ENCODE results near the gene MKKS. TPM values are rescaled to one million over a fixed set of nuclear protein-coding genes. Genes with fewer than 3 reads are reported as not detected.
"Not testable (repeated sequence)": the region's sequence is repeated elsewhere in the genome, so short reads cannot be mapped to it uniquely, and the experiment has no call there.

MKKS gene
- polyA plus RNA-seq, 1 donor (not counting 4 experiments of a cell fraction or from before 2014, with no cell fraction given) = 24.8 TPM

GRCh38 chr20:10402938-10403608, 30.9 kb downstream of the MKKS start:
- H3K27ac ChIP-seq (ENCODE audit: control insufficient read depth, insufficient read depth, low read length) = no peak overlapping the region
- H3K4me3 ChIP-seq (ENCODE audit: control insufficient read depth in 2 of 3, extremely low read depth in 1 of 3, insufficient read depth in 2 of 3, low read depth in 1 of 3, low read length in 3 of 3) = no peak overlapping the region
- dilution Hi-C loops (cut with MboI; ENCODE audit: extremely low pct_ligation_motif_present, low sequenced_read_pairs) = no loop called here

GRCh38 chr20:10398834-10399369, 35.1 kb downstream of the MKKS start:
- H3K27me3 ChIP-seq (ENCODE audit: control insufficient read depth, extremely low read depth, insufficient read depth, low read length) = no peaks in the 10 kb centered on the region
- no peaks in the 10 kb centered on the region for H3K4me1 ChIP-seq (ENCODE audit: control insufficient read depth, extremely low read depth, insufficient read depth, low read length)
- H3K36me3 ChIP-seq (ENCODE audit: control insufficient read depth in 2 of 2, extremely low read depth in 1 of 2, insufficient read depth in 2 of 2, low read length in 2 of 2) = no peaks in the 10 kb centered on the region
- H3K4me2 ChIP-seq (ENCODE audit: control insufficient read depth, extremely low read depth, insufficient read depth, low read depth, low read length) = no peak overlapping the region
- H3K27ac ChIP-seq (ENCODE audit: control insufficient read depth, insufficient read depth, low read length) = no peak overlapping the region
- H4K20me1 ChIP-seq (ENCODE audit: control insufficient read depth, extremely low read depth, insufficient read depth, low read length) = no peaks in the 10 kb centered on the region
- H3K9ac ChIP-seq (ENCODE audit: control insufficient read depth, extremely low read depth, insufficient read depth, low read length) = no peak overlapping the region
- no peaks in the 10 kb centered on the region for H3K9me3 ChIP-seq (ENCODE audit: control insufficient read depth, low read depth, low read length)
- H3K4me3 ChIP-seq (ENCODE audit: control insufficient read depth in 2 of 3, extremely low read depth in 1 of 3, insufficient read depth in 2 of 3, low read depth in 1 of 3, low read length in 3 of 3) = no peak overlapping the region
- H3K79me2 ChIP-seq (ENCODE audit: control insufficient read depth, insufficient read depth, low read length) = no peaks in the 10 kb centered on the region
- FAIRE-seq = no peak
- DNase-seq (ENCODE audit: low read depth, low spot score) = no peak
- TF ChIP-seq EZH2 (IDR thresholded peaks at IDR 0.05; ENCODE audit: low read length) = no peak
- no peak for TF ChIP-seq CTCF (optimal IDR thresholded peaks at IDR 0.05 in 1 of 3, IDR thresholded peaks at IDR 0.05 in 1 of 3, conservative IDR thresholded peaks at IDR 0.05 in 1 of 3; ENCODE audit: extremely low read depth in 1 of 3, insufficient read depth in 2 of 3, low read length in 3 of 3)
- H2AFZ ChIP-seq (ENCODE audit: control insufficient read depth, low read length) = no peak overlapping the region
- dilution Hi-C loops (cut with MboI; ENCODE audit: extremely low pct_ligation_motif_present, low sequenced_read_pairs) = no loop called here
- H3K9me1 ChIP-seq (ENCODE audit: control insufficient read depth, extremely low read depth, insufficient read depth, low read length) = no peaks in the 10 kb centered on the region

More at GRCh38 chr20:10402938-10403608, 30.9 kb downstream of the MKKS start:
- H3K27me3 ChIP-seq (ENCODE audit: control insufficient read depth, extremely low read depth, insufficient read depth, low read length) = no peaks in the 10 kb centered on the region
- no peaks in the 10 kb centered on the region for H3K9me1 ChIP-seq (ENCODE audit: control insufficient read depth, extremely low read depth, insufficient read depth, low read length)
- DNase-seq (ENCODE audit: low read depth, low spot score) (no peak), FAIRE-seq (no peak)
- H3K79me2 ChIP-seq (ENCODE audit: control insufficient read depth, insufficient read depth, low read length) = no peaks in the 10 kb centered on the region
- H3K4me1 ChIP-seq (ENCODE audit: control insufficient read depth, extremely low read depth, insufficient read depth, low read length) = no peaks in the 10 kb centered on the region
- H3K36me3 ChIP-seq (ENCODE audit: control insufficient read depth in 2 of 2, extremely low read depth in 1 of 2, insufficient read depth in 2 of 2, low read length in 2 of 2) = peaks cover 3 to 7% of the 10 kb centered on the region in 2 experiments
- no peak overlapping the region for H2AFZ ChIP-seq (ENCODE audit: control insufficient read depth, low read length)
- H4K20me1 ChIP-seq (ENCODE audit: control insufficient read depth, extremely low read depth, insufficient read depth, low read length) = no peaks in the 10 kb centered on the region
- no peak for TF ChIP-seq EZH2 (IDR thresholded peaks at IDR 0.05; ENCODE audit: low read length)
- TF ChIP-seq CTCF (optimal IDR thresholded peaks at IDR 0.05 in 1 of 3, IDR thresholded peaks at IDR 0.05 in 1 of 3, conservative IDR thresholded peaks at IDR 0.05 in 1 of 3; ENCODE audit: extremely low read depth in 1 of 3, insufficient read depth in 2 of 3, low read length in 3 of 3) = no peak
- no peak overlapping the region for H3K9ac ChIP-seq (ENCODE audit: control insufficient read depth, extremely low read depth, insufficient read depth, low read length)
- no peaks in the 10 kb centered on the region for H3K9me3 ChIP-seq (ENCODE audit: control insufficient read depth, low read depth, low read length)
- H3K4me2 ChIP-seq (ENCODE audit: control insufficient read depth, extremely low read depth, insufficient read depth, low read depth, low read length) = no peak overlapping the region

- H3K9ac ChIP-seq (ENCODE audit: control insufficient read depth, extremely low read depth, insufficient read depth, low read length); H3K4me2 ChIP-seq (ENCODE audit: control insufficient read depth, extremely low read depth, insufficient read depth, low read depth, low read length); H3K9me1 ChIP-seq (ENCODE audit: control insufficient read depth, extremely low read depth, insufficient read depth, low read length); H3K4me3 ChIP-seq (ENCODE audit: control insufficient read depth in 2 of 3, extremely low read depth in 1 of 3, insufficient read depth in 2 of 3, low read depth in 1 of 3, low read length in 3 of 3); H3K4me1 ChIP-seq (ENCODE audit: control insufficient read depth, extremely low read depth, insufficient read depth, low read length); FAIRE-seq; H3K27me3 ChIP-seq (ENCODE audit: control insufficient read depth, extremely low read depth, insufficient read depth, low read length); H3K9me3 ChIP-seq (ENCODE audit: control insufficient read depth, low read depth, low read length); H4K20me1 ChIP-seq (ENCODE audit: control insufficient read depth, extremely low read depth, insufficient read depth, low read length); H3K36me3 ChIP-seq (ENCODE audit: control insufficient read depth in 2 of 2, extremely low read depth in 1 of 2, insufficient read depth in 2 of 2, low read length in 2 of 2); dilution Hi-C loops (cut with MboI; ENCODE audit: extremely low pct_ligation_motif_present, low sequenced_read_pairs); H2AFZ ChIP-seq (ENCODE audit: control insufficient read depth, low read length); DNase-seq (ENCODE audit: low read depth, low spot score); H3K27ac ChIP-seq (ENCODE audit: control insufficient read depth, insufficient read depth, low read length); H3K79me2 ChIP-seq (ENCODE audit: control insufficient read depth, insufficient read depth, low read length): not testable (repeated sequence)
These were observed 39.3 kb downstream of the MKKS start for GRCh38 chr20:10394752-10395151.
